Endodermal cell (in vitro differentiated cells): ENCODE measurements around the gene CNFN. TPM values are rescaled to one million over a fixed set of nuclear protein-coding genes. Genes with fewer than 3 reads are reported as not detected.
A peak's percentile ranks its signal among the peaks of the same experiment; 100 is the strongest.

Experiments used
- DNase-seq: peaks from one replicate; pipeline ENCODE4 v3.0.0-alpha.2; 2017
- H3K27ac ChIP-seq: 2 replicates; pipeline ENCODE4 v1.5.1; 2013; ENCODE audit warnings: mild to moderate bottlenecking, low read depth, low read length, moderate library complexity
- H3K27me3 ChIP-seq: 2 replicates; pipeline ENCODE4 v1.6.1; 2013; ENCODE audit warnings: mild to moderate bottlenecking, low read length, moderate library complexity; ENCODE audit not compliant: insufficient read depth, control insufficient read depth, poor library complexity, severe bottlenecking
- H3K36me3 ChIP-seq: 2 replicates; pipeline ENCODE4 v1.7.0; 2013; ENCODE audit warnings: mild to moderate bottlenecking, low read length, moderate library complexity; ENCODE audit not compliant: control insufficient read depth, insufficient read depth
- H3K4me1 ChIP-seq: one replicate; pipeline ENCODE4 v1.7.0; 2013; ENCODE audit warnings: low read length; ENCODE audit not compliant: control insufficient read depth, insufficient read depth
- H3K4me3 ChIP-seq: 2 replicates; pipeline ENCODE4 v1.5.1; 2013; ENCODE audit warnings: mild to moderate bottlenecking, low read length, moderate library complexity
- H3K9ac ChIP-seq: 2 replicates; pipeline ENCODE4 v1.6.1; 2013; ENCODE audit warnings: mild to moderate bottlenecking, low read length, moderate library complexity; ENCODE audit not compliant: poor library complexity, severe bottlenecking; ENCODE audit errors: extremely low read depth
- H3K9me3 ChIP-seq: 2 replicates; pipeline ENCODE4 v1.6.1; 2013; ENCODE audit warnings: mild to moderate bottlenecking, low read length, moderate library complexity; ENCODE audit not compliant: control insufficient read depth
- H3K27ac Mint-ChIP-seq: 2 replicates; pipeline ENCODE4 v1.8.0; 2020; ENCODE audit warnings: mixed read lengths
- H3K27me3 Mint-ChIP-seq: 2 replicates; pipeline ENCODE4 v1.8.0; 2021; ENCODE audit warnings: mild to moderate bottlenecking, mixed read lengths; ENCODE audit not compliant: insufficient read depth
- H3K36me3 Mint-ChIP-seq: 2 replicates; pipeline ENCODE4 v1.8.0; 2020; ENCODE audit warnings: low read depth, mixed read lengths
- H3K4me1 Mint-ChIP-seq: 2 replicates; pipeline ENCODE4 v1.8.0; 2020; ENCODE audit warnings: mixed read lengths
- H3K4me3 Mint-ChIP-seq: 2 replicates; pipeline ENCODE4 v1.8.0; 2020; ENCODE audit warnings: mild to moderate bottlenecking, moderate library complexity, mixed read lengths
- H3K9me3 Mint-ChIP-seq: 2 replicates; pipeline ENCODE4 v1.8.0; 2020; ENCODE audit warnings: mild to moderate bottlenecking, mixed read lengths
- WGBS, 2 experiments: methylation state at CpG; one replicate each; pipeline versions ENCODE4 v1.1.5 to v1.1.7; 2013; ENCODE audit warnings: missing lambda C conversion rate in 2 of 2, mixed read lengths in 1 of 2; ENCODE audit not compliant: insufficient coverage in 1 of 2, insufficient read length in 1 of 2; 5-methylcytosine and 5-hydroxymethylcytosine counted together
- total RNA-seq, 2 donors: library from RNA; stranded (reverse); fragmentation: NEBNext Ultra II Directional in 1 of 2; extraction: Animal tissue kit (Norgen Biotek cat#: 25700) in 1 of 2; gene quantifications; 2 replicates in 1 of 2; 3 replicates in 1 of 2; pipeline ENCODE4 v1.2.1, GENCODE V29; 2021
- TF ChIP-seq, protein P1 (sequence below): fragments of 200-600 bp; sonication (generic); conservative IDR thresholded peaks from 2 replicates; pipeline ENCODE4 v1.5.0; 2021; ENCODE audit warnings: antibody characterized with exemption, mild to moderate bottlenecking

CNFN gene
- total RNA-seq, 2 donors from 2014 or later, result 5.0 to 6.6 TPM

DNA sequence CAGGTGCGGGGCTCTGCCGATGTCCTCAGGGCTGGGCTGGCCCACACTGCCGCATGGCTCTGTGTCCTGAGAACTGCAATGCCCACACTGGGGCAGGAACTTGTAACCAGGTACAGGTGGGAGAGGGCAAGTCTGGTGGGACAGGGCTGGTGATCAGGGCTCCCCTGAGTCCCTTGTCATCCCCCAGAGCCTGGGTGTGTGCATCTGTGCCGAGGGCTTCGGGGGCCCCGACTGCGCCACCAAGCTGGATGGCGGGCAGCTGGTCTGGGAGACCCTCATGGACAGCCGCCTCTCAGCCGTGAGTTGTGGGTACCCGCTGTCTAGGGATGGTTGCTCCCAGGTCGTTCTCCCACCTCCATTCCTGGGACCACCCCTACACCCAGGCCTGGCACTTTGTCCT lies 34.2 kb downstream of the CNFN start:
- TF ChIP-seq, protein P1, sequence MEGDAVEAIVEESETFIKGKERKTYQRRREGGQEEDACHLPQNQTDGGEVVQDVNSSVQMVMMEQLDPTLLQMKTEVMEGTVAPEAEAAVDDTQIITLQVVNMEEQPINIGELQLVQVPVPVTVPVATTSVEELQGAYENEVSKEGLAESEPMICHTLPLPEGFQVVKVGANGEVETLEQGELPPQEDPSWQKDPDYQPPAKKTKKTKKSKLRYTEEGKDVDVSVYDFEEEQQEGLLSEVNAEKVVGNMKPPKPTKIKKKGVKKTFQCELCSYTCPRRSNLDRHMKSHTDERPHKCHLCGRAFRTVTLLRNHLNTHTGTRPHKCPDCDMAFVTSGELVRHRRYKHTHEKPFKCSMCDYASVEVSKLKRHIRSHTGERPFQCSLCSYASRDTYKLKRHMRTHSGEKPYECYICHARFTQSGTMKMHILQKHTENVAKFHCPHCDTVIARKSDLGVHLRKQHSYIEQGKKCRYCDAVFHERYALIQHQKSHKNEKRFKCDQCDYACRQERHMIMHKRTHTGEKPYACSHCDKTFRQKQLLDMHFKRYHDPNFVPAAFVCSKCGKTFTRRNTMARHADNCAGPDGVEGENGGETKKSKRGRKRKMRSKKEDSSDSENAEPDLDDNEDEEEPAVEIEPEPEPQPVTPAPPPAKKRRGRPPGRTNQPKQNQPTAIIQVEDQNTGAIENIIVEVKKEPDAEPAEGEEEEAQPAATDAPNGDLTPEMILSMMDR, result no peak
- H3K27ac ChIP-seq, result no peak overlapping the region

DNA sequence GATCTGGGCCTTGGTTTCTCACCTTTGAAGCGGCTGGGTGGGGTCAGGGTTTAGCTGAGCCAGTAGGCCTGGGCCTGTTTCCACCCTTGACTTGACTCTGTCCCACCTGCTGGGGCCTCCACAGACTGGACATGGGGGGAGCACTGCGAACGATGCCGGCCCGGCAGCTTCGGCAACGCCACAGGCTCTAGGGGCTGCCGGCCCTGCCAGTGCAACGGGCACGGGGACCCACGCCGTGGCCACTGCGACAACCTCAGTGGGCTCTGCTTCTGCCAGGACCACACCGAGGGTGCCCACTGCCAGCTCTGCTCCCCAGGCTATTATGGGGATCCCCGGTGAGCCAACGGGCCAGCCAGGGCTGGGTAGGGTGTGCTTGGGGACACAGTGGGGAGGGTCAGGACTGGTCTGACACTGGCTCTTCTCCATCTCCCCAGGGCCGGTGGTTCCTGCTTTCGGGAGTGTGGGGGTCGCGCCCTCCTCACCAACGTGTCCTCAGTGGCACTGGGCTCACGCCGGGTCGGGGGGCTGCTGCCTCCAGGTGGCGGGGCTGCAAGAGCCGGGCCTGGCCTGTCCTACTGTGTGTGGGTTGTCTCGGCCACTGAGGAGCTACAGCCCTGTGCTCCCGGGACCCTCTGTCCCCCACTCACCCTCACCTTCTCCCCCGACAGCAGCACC lies 36.6 kb downstream of the CNFN start:
- Histone ChIP-seq H3K4me1 (no peaks in the 10 kb centered on the region), H3K27me3 (no peaks in the 10 kb centered on the region), H3K36me3 (peaks cover 14% of the 10 kb centered on the region), H3K9ac (no peak overlapping the region), H3K9me3 (no peaks in the 10 kb centered on the region), H3K27ac (peak overlapping the region; percentile 70), H3K4me3 (no peak overlapping the region)
- DNase-seq, result no peak
- no peaks in the 10 kb centered on the region for H3K9me3 Mint-ChIP-seq
- H3K4me3 Mint-ChIP-seq, result no peak overlapping the region
- 94% methylated on average over 13 to 29 of the region's 29 CpGs for WGBS, 2 experiments
- TF ChIP-seq, protein P1, result no peak
- peaks cover 31% of the 10 kb centered on the region for H3K36me3 Mint-ChIP-seq
- no peaks in the 10 kb centered on the region for H3K27me3 Mint-ChIP-seq
- no peaks in the 10 kb centered on the region for H3K4me1 Mint-ChIP-seq
- no peak overlapping the region for H3K27ac Mint-ChIP-seq

More for the DNA sequence above, 34.2 kb downstream of the CNFN start:
- Mint-ChIP-seq H3K4me3 (no peak overlapping the region), H3K4me1 (no peaks in the 10 kb centered on the region), H3K27me3 (no peaks in the 10 kb centered on the region), H3K9me3 (no peaks in the 10 kb centered on the region), H3K27ac (no peak overlapping the region), H3K36me3 (peaks cover 36% of the 10 kb centered on the region)
- no peak overlapping the region for H3K9ac ChIP-seq
- H3K36me3 ChIP-seq, result peaks cover 14% of the 10 kb centered on the region
- H3K4me1 ChIP-seq, result no peaks in the 10 kb centered on the region
- no peak for DNase-seq
- 97 to 100% methylated on average over 2 to 12 of the region's 12 CpGs for WGBS, 2 experiments
- no peaks in the 10 kb centered on the region for H3K9me3 ChIP-seq
- H3K27me3 ChIP-seq, result no peaks in the 10 kb centered on the region
- H3K4me3 ChIP-seq, result no peak overlapping the region

DNA sequence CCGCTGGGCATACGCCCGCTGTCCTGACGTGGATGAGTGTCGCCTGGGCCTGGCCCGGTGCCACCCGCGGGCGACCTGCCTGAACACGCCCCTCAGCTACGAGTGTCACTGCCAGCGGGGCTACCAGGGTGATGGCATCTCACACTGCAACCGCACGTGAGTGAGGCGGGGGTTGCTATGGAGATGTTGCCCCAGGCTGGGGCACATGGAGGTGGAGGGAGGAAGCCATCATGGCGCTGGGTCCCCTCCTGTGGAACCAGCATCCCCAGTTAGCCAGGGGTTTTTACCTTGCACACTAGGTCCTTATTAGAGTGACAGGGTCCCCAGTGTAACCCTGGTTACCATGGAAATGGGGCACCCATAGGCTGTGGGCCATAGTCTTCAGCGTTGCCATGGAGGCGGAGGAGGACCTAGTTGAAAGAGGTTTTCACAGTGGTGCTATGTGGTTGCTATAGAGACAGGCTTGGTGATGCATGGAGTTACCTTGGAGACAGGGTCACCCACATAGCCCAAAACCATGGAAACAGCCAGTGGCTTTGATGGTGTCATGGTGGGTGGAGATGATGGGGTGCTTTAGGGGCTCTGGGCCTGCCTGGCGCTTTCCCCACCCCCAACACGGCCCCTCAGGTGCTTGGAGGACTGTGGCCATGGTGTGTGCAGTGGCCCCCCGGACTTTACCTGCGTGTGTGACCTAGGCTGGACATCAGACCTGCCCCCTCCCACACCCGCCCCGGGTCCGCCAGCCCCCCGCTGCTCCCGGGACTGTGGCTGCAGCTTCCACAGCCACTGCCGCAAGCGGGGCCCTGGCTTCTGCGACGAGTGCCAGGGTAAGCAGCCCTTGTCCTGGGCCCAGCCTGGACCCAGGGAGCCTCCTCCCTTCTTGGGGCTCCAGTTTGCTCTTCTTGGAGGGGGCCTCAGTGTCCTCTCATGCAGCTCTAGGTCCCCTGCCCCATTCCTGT lies 37.5 kb downstream of the CNFN start:
- no peaks in the 10 kb centered on the region for H3K27me3 Mint-ChIP-seq
- Histone ChIP-seq H3K4me1 (no peaks in the 10 kb centered on the region), H3K9me3 (no peaks in the 10 kb centered on the region), H3K9ac (no peak overlapping the region), H3K27me3 (no peaks in the 10 kb centered on the region), H3K4me3 (no peak overlapping the region), H3K36me3 (peaks cover 17% of the 10 kb centered on the region), H3K27ac (peak overlapping the region; percentile 70)
- H3K27ac Mint-ChIP-seq, result no peak overlapping the region
- H3K9me3 Mint-ChIP-seq, result no peaks in the 10 kb centered on the region
- no peak for DNase-seq
- no peaks in the 10 kb centered on the region for H3K4me1 Mint-ChIP-seq
- peaks cover 33% of the 10 kb centered on the region for H3K36me3 Mint-ChIP-seq
- TF ChIP-seq, protein P1, result no peak
- no peak overlapping the region for H3K4me3 Mint-ChIP-seq
- 84 to 95% methylated on average over 18 to 31 of the region's 31 CpGs for WGBS, 2 experiments
